ENCODE measurements around the gene DACH2.

GRCh38 chrX:86215260-86215659 lies 67.0 kb downstream of the DACH2 start:
- TF ChIP-seq POLR2A (IDR thresholded peaks at IDR 0.05): no peak
- no peak for TF ChIP-seq CTCF (IDR thresholded peaks at IDR 0.05)
- no peak for TF ChIP-seq POLR2AphosphoS5 (IDR thresholded peaks at IDR 0.05)

Data from gastroesophageal sphincter (tissue), 3 donors.